ENCODE data around the gene DCDC2C.

DCDC2C gene

DNA sequence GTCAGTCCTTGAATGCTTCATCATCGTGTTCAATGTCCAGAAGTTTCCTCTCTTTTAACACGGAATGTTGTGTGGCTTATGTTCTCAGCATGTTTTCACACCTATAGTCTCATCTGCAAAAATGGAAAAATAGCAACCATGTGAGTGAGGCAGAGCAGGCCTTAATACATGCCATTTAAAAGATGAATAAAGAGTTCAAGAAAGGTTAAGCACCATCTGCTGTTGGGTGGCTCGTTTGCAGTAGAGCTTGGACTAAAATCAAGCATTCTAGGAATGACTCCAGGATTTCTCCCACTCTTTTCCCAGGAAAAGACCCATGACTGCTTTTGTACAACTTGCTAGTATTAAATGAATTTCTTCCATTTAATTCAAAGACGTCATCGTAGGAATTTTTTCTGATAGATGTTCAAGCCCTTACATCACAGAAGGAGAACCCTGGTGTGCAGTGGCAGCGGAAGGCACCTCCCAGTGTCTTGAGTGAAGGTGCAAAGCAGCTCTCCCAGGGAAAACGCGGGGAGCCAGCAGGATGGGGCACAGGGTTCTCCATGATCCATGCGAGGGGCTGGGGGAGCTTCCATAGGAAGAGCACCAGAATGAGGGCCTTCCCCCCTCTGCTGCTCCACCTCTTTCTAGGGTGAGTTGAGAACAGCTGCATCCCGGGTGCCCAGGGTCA is 9.6 kb downstream of the DCDC2C start:
- TF ChIP-seq, protein P1, sequence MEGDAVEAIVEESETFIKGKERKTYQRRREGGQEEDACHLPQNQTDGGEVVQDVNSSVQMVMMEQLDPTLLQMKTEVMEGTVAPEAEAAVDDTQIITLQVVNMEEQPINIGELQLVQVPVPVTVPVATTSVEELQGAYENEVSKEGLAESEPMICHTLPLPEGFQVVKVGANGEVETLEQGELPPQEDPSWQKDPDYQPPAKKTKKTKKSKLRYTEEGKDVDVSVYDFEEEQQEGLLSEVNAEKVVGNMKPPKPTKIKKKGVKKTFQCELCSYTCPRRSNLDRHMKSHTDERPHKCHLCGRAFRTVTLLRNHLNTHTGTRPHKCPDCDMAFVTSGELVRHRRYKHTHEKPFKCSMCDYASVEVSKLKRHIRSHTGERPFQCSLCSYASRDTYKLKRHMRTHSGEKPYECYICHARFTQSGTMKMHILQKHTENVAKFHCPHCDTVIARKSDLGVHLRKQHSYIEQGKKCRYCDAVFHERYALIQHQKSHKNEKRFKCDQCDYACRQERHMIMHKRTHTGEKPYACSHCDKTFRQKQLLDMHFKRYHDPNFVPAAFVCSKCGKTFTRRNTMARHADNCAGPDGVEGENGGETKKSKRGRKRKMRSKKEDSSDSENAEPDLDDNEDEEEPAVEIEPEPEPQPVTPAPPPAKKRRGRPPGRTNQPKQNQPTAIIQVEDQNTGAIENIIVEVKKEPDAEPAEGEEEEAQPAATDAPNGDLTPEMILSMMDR (IDR thresholded peaks at IDR 0.05; ENCODE audit: extremely low read depth, missing control alignments), result no peak
- DNase-seq (ENCODE audit: low spot score), result no peak

DNA sequence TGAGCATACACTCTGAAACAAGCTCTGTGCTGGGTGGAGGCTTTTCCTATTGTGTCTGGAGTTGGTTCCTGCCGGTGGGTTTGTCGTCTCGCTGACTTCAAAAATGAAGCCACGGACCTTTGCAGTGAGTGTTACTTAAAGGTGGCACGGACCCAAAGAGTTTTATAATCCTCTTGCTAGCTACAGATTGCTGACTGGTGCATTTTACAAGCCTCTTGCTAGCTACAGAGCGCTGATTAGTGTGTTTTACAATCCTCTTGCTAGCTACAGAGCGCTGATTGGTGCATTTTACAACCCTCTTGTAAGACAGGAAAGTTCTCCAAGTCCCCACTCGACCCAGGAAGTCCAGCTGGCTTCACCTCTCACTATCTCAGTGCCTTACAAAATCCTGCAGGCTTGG is 15.3 kb downstream of the DCDC2C start:
- TF ChIP-seq, protein P1 (IDR thresholded peaks at IDR 0.05; ENCODE audit: extremely low read depth, missing control alignments), result no peak
- no peak for DNase-seq (ENCODE audit: low spot score)

DNA sequence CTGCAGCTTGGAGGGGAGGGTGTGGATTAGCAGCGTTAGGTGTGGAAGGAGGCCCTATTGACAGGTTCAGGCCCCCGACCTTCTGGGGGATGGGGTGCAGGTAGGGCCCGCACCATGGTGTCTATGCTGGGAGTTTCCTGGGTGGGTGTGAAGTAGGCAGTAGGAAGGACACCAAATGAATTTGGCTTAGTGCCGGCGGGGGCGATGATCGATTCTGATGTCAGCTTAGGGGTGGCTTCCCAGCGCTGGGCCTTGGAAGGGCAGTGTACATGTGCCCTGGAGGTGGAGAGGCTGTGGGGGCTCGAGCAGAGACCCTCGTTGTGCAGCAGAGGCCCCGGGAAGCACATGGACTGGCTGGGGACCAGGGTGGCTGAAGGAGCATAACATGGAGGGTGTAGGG is 21.6 kb downstream of the DCDC2C start:
- TF ChIP-seq, protein P1 (IDR thresholded peaks at IDR 0.05; ENCODE audit: extremely low read depth, missing control alignments), result no peak
- no peak for DNase-seq (ENCODE audit: low spot score)

DNA sequence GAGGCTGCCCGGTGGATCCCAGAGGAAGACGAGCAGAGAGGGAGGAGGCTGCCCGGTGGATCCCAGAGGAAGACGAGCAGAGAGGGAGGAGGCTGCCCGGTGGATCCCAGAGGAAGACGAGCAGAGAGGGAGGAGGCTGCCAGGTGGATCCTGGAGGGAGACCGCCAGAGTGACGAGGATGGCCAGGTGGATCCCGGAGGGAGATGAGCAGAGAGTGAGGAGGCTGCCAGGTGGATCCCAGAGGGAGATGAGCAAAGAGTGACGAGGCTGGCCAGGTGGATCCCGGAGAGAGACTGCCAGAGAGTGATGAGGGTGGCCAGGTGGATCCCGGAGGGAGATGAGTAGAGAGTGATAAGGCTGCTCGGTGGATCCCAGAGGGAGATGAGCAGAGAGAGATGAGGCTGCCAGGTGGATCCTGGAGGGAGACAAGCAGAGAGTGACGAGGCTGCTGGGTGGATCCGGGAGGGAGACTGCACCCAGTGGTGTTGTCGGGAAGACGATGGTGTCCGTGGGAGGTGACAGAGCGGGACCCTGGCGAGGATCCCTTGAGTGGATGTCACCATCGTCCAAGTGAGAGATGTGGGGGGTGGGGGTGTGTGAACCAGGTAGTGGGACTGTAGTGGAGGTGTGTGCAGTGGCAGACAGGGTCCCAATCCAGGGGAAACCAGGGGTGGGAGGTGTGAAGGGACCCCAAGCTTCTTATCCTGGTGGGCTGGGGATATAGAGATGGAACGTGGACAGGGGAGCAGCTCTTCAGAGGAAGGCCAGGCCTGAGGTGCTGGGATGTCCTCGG is 22.3 kb downstream of the DCDC2C start:
- DNase-seq (ENCODE audit: low spot score), result no peak
- TF ChIP-seq, protein P1 (IDR thresholded peaks at IDR 0.05; ENCODE audit: extremely low read depth, missing control alignments), result no peak

DNA sequence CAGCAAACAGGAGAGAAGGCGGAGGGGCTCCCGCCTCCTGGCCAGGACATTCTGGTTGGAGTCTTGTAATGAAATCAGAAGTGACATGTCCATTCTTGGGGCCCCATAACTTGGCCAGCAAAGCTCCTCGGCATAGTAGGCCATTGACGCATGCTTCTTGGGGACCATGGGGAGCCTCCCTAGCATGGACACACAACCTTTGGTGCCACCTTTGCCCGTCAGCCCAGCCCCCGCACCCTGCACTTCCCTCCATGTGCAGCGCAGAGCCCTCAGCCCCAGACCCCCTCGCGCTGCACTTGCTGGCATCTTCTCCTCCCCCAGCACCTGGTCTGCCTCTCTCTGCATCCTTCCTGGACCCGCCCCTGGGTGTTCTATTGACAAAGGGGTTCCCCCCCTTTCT is 23.1 kb downstream of the DCDC2C start:
- no peak for DNase-seq (ENCODE audit: low spot score)
- TF ChIP-seq, protein P1 (IDR thresholded peaks at IDR 0.05; ENCODE audit: extremely low read depth, missing control alignments), result no peak

DNA sequence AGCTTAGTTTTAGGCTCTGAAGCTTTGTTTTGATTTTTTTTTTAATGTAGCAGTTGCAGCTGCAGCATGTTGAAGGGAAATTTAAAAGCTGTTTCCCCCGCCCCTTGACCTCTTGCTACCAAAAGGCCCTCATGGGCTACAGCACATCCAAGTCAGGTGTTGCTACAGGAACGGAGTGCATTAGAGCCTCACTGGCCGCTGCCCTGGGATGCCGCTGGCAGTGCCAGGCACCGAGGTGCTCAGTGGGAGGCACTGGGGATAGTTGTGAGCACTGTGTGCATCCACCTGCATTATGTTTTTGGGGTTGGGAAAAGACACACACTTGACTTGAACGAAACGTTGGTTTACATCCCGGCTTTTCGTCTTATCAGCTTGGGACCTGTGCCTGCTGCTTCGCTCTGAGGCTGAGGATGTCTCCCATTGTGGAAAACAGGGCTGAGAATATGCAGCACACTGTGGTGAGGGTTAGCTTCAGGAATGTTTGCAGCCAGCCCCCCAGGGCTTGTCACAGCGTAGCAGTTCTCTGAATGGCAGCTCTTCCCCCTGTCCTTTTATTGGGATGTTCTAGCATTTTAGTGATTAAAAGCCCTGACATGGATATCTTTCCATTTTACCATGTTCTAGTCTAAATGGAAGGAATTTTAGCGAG is 24.1 kb downstream of the DCDC2C start:
- TF ChIP-seq, protein P1 (IDR thresholded peaks at IDR 0.05; ENCODE audit: extremely low read depth, missing control alignments), result peak; percentile 4

More for the DNA sequence above, 24.1 kb downstream of the DCDC2C start:
- no peak for DNase-seq (ENCODE audit: low spot score)
